Activated gamma-delta T cell (primary cell): ENCODE results near the gene TNXB.
A peak's percentile ranks its signal among the peaks of the same experiment; 100 is the strongest.

Source experiments
- DNase-seq: peaks from one replicate; lab custom pipeline; 2025; lab: John Stamatoyannopoulos, UW
- total RNA-seq, 2 donors: gene quantifications; one replicate each; lab custom pipeline; 2026; lab: John Stamatoyannopoulos, UW

Gene TNXB, protein sequence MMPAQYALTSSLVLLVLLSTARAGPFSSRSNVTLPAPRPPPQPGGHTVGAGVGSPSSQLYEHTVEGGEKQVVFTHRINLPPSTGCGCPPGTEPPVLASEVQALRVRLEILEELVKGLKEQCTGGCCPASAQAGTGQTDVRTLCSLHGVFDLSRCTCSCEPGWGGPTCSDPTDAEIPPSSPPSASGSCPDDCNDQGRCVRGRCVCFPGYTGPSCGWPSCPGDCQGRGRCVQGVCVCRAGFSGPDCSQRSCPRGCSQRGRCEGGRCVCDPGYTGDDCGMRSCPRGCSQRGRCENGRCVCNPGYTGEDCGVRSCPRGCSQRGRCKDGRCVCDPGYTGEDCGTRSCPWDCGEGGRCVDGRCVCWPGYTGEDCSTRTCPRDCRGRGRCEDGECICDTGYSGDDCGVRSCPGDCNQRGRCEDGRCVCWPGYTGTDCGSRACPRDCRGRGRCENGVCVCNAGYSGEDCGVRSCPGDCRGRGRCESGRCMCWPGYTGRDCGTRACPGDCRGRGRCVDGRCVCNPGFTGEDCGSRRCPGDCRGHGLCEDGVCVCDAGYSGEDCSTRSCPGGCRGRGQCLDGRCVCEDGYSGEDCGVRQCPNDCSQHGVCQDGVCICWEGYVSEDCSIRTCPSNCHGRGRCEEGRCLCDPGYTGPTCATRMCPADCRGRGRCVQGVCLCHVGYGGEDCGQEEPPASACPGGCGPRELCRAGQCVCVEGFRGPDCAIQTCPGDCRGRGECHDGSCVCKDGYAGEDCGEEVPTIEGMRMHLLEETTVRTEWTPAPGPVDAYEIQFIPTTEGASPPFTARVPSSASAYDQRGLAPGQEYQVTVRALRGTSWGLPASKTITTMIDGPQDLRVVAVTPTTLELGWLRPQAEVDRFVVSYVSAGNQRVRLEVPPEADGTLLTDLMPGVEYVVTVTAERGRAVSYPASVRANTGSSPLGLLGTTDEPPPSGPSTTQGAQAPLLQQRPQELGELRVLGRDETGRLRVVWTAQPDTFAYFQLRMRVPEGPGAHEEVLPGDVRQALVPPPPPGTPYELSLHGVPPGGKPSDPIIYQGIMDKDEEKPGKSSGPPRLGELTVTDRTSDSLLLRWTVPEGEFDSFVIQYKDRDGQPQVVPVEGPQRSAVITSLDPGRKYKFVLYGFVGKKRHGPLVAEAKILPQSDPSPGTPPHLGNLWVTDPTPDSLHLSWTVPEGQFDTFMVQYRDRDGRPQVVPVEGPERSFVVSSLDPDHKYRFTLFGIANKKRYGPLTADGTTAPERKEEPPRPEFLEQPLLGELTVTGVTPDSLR (N-terminal part only)
- 4.4 to 5.8 reads per million in 2 donors for total RNA-seq

DNA sequence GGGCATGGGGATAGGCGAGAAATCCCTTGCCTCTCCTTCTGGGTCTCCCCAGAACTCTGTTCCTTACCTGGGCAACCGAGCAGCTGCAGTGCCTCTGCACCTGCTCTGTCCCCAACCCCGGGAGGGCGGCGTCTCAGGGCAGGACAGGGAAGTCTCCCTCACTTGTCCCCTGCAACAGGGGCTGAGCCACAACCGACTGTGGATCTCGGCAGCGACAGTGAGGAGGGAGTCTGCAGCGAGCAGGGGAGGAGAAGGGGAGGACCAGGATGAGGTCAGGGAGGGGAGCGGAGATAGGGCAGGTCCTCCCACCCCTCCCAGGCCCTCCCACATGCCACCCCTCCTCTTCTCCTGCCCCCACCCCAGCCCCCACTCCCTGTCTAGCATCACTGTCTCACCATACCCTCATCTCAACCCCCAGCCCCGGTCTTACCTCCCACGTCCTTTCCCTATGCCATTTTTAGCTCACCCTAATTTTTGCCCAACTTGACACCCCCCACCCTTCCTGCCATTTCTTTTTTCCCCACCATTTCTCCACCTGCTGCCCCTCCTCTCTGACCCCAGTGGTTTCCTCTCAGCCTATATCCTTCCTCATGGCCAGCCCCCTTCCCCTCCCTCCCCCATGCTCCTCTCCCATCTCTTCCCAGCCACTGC lies at the start of gene TNXB:
Gene TNXB (minus strand): TSS at position 225 of the 651 bp plus-strand sequence. CDS start 11,140 bp downstream, outside the sequence.
- DNase-seq: no peak

DNA sequence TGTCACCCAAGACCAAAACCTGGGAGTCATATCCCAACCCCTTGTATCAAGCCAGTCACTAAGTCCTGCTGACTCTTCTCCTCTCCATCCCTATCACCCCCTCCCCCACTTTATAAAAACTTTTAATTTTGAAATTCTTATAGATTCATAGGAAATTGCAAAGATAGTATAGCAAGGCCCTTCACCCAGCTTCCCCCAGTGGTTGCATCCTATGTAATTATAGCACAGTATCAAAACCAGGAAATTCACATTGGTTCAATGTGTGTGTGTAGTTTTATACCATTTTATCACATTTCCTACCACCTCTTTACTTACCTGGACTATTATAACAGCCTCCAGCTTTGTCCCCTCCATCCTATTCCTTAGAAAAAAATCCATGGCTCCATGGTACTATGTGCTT lies 48.9 kb upstream of the TNXB start:
- DNase-seq: no peak

DNA sequence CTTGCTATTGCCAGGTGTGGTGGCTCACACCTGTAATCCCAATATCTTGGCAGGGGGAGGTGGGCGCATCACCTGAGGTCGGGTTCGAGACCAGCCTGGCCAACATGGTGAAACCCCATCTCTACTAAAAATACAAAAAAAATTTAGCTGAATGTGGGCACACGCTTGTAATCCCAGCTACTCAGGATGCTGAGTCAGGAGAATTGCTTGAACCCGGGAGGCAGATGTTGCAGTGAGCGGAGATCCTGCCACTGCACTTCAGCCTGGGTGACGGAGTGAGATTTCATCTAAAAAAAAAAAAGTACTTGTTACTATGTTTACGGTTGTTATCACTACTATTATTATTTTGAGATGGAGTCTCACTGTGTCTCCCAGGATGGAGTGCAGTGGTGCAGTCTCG lies 47.8 kb upstream of the TNXB start:
- no peak for DNase-seq

DNA sequence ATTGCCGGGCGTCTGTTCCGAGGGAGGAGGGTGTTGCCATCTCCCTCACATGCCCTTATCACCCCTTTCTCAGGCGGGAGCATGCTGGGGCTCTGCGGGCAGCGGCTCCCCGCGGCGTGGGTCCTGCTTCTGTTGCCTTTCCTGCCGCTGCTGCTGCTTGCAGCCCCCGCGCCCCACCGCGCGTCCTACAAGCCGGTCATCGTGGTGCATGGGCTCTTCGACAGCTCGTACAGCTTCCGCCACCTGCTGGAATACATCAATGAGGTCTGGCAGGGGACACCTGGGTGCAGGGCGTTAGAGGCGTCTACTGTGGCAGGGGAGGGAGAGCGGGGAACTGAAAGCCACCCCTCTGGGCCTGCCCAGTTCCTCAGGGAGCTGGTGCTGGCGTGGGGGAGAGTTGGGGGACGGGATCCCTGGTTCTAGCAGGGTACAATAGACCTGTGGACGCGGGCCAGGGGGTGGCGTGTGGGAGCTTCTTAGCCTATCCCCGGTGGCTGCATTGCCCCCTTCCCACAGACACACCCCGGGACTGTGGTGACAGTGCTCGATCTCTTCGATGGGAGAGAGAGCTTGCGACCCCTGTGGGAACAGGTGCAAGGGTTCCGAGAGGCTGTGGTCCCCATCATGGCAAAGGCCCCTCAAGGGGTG lies 45.5 kb upstream of the TNXB start:
- DNase-seq: no peak

DNA sequence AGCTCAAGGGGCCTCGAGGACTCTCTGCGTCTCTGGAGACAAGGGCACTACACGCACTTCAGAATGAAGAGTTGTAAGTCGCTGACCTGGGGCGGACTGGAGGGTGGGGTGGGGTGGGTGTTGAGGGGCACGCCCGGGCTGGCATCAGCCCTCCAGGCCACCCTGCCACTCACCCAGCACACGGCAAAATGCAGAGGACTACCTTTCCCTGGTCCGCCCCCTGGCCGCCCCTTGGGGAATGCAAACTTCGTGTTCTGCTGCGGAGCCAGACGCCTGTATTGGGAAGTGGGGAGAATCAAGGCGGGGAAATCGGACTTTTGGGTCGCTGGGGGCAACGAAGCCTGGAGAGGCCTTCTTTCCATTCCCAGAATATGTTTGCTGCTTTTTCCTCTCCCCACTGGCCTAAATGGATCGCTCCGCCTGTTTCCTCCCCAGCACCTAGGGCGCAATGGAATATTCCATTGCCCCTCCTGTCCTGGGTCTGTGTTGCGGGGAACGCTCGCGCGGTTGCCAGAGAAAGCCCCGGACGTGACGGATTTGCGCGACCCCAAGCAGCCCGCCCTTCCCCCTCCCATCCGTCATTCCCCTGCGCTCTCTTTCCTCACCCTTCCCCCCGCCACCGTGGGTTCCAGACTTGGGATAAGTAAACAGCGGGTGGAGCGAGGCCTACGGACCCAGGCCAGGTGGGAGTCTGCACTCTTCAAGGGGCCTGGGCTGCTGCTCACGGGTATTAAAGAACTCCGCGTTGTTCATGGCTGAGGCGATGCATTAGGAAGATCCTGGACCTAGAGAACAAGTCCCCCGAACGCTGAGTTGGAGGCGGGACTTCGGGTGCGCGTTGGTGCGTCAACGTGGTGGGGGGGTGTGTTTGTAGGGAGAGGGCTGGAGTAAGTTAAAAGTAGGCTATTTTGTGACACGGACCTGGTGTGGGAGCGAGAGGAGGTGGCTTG lies 44.7 kb upstream of the TNXB start, which contains the start of gene PPT2:
Gene PPT2 (plus strand): TSS at position 578 of the 950 bp plus-strand sequence. CDS start 454 bp downstream, outside the sequence.
- peak; percentile 52 for DNase-seq

DNA sequence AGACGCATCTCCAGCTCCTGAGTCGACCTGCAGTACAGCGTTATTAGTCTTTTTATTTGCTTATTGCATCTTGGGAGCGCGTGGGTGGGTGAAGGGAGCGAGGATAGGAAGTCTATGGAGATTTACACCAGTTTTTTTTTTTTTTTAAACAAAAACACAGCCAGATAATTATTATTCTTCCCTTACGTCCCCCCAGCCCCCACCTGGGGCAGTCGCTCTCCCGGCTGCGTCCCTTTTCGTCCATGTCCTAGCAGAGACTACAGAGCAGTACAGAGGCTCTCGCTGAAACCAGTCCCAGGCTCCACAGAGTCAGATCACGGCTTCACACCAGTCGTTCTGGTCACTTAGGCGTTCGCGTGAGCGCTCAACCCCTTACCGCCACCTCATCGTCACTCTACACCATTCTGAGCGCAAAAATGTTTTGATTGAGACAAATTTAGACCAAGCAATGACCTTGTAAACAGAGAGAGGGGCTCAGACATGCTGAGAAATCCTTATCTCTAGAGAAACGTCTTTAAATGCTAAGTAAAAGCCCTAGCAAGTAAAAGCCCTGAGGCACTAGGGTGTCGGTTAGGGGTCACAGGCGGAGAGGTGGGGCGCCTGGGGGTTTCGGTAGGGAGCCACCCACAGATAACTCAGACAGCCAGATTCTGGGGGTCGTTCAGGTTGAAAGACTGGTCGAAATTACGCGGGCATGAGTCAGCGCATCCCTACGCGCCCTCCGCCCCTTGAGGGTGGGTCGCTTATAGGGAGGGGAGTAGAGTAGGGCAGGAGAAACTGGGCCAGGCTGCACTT lies 43.8 kb upstream of the TNXB start:
- DNase-seq: no peak

DNA sequence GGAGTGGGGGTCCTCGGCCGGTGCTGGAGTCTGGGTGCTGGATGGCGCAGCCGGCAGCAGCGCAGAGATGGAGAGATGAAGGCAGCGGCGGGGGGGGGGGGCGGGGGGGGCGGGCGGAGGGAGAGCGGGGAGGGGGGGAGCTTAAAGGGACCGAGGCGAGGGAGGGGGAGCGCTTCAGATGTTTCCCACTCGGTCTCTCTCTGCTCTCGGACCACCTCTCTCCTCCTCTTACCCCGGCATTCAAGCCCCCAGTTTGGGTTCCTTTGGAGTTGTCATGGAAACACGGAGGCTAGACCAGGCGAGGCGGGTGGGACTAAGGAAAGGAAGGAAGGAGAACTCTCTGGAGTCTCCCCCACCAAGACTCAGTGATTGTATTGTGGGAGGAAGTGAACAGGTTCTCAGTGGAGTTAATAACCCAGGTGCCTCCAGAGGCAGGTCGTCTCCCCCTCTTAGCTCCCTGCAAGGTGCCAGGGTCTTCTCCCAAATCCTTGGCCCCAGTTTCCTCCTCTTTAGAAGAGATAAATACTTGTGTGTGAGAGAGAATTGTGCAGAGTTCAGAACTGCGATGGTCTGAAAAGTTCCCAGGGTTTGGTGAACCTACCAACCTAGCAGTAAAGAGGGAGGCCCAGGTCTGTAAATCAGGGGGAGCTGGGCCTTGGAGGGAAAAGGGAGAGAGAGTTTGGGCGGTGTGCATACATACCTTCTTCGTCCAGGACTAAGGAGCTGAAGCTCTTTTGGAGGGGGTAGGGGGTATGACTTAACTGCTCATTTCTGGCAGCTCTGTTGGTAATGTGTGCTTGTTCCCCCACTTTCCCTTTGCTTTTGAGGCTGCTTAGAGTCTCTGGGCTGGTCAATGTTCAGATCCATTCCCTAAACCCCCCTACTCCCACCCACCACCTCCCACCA lies 43.0 kb upstream of the TNXB start, which contains the start of gene PRRT1:
Gene PRRT1 (minus strand): TSS at position 77 of the 906 bp plus-strand sequence. CDS start 112 bp downstream, outside the sequence.
- DNase-seq: no peak

DNA sequence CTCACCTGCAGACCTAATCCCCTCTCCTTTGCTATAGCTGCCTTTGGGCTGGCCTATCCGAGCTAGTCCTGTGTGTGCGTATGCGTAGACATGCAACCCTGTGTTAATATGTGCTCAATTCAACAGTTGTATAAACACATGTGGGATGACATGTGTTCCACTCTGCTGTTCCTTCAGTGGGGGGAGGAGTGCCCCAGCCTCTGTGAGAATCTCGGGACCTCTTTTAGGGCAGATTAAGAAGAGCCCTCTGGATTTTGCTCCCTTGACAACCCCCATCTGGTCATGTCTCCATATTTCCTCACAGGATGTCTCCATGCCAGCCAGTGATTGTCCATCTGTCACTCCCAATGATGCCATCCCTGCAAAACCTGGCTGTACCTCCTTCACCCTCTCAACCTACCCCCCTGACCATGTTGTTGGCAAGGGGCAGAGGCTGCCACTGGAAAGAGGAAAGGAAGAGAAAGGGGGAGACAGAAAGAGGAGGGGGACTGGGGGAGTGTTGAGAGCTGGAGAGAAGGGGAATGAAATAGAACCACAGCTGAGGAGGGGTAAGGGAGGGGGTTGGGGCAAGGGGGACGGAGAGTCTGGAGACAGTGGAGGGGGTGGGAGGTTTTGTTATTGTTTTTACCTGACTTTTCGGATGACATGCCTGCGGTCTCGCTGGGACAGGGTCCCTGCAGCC lies 42.2 kb upstream of the TNXB start:
- DNase-seq: no peak

DNA sequence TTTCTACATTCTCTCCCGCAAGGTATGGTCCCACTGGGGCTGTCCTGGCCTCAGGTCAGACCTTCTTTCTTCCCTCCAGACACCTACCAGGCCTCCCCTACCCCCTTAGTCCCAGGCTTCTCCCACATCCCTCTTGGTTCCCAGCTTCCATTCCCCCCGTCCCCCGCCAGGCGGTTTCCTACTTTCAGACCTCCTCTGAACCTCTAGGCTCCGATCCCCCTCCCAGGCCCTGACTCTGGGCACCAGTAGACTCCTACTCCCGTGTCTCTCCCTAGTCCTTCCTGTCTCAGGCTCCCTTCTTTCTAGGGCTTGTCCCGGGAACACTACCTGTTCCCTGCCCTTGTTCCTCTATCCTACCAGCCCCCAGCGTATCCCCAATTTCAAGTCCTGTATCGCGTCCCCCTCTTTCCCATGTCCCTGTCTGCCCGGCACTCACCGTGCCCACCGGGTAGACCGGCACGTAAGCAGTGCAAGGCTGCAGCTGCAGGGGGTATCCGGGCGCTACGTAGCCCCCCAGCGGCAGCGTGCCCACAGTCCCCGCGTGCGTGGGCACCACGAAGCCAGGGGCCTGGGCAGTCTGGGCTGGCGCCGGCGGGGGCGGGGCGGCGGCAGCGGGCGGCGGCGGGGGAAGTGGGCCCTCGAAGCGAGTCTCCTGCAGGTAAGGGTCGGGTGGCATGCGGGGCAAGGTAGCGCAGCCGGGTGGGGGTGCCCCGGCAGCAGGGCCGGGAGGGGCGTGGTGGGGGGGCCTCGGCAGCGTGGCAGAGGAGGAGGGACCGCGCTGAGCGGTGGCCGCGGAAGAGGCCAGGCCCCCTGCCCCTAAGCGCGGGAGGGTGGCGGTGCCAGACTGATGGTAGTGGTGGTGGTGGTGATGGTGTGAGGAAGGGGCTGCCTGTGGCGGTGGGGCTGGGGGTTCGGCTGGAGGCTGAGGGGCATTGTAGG lies 41.1 kb upstream of the TNXB start:
- DNase-seq: no peak

DNA sequence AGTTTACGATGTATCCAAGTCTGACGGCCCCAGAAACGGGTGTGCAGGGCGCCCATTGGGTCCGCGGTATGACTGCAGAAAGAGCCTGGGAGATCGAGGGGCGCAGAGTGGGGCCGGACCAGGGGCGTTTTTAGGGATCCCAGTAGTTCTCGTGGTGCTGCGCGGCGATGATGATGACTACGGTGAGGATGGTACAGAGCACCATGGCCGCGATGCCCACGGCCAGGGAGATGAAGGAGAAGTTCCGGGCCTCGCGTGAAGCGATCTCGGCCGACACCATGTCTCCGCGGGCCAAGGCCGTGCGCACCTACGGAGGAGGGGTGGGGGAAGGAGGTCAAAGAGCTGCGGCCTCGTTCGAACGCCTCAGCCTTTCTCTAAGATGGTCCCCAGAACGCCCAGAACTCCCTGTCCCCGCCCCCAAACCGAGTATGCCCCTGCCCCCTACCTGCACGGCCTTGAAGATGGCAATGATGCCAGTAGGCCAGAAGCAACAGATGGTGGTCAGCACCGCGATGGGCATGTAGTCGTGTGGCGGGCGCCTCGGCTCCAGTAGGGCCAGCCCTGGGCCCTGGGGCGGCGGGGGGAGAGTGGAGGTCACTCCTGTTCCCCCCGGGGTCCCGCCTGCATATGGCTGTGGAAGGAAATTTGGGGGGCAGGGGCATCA lies 40.1 kb upstream of the TNXB start:
- DNase-seq: no peak

DNA sequence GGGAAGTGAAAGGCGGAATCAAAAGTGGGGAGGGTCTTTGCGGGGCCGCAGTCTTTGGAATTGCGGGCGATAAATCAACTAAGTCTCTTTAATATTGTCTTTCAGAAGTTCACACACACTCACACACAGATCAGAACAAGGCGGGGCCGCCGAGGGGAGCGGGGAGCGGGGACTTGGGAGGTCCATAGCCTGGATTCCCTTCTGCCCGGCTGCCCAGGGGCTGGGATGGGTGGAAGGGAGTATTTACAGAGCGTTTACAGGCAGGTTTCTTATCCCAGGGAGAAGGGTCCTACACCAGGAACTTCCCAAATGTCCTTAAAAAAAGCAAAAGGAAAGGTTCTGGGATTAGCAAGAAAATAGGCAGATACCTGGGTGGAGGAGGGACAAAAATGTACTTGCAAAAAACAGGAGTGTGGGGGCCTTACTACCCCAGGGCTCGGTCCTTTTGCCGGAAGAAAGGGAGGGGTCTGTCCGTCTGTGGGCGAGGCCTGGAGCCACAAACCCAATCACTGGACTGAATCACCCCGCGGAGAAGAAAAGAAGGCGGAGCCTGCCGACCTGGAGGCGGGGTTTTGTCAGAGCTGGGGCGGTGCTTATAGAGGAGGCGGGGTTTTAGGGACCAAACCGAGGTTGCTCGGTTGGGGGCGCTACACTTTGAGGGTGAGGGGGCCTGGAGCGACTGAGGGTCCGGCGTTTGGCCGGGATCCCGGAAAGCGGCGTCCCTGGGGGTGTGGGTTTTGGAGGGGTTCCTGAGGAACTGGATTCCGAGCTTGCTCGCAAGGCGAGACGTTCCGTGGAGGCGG lies 39.4 kb upstream of the TNXB start:
- no peak for DNase-seq

DNA sequence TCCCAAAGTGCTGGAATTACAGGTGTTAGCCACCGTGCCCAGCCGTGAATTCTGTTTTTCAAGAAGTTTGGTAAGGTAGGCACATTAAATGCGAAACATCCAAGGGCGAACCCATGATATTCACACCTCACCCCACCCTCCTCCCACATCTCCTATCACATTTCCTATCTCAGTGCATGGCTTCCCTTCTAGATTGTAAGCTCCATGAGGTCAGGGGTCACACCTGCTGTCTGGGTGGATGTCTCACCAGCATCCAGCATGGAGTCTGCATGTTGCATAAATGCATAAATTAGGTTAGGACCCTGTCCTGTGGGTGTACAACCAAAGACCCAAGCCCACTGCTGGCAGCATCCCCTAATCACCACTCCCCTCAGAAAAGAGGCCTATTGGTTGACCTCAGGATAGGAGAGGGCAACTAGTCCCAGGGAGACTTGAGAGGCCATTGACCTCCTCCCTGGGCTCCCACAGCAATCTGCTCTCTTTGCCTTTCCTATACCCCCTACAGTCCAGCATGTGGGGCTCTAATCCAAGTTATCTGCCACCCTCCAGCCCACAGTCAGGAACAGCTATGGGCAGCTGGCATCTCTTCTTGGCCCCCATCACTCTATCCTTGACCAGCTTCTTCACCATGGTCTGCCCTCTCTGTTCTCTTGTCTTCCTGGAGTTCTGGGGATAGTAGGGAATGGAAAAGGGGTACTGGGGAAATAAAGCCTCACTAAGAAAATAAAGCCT lies 38.4 kb upstream of the TNXB start:
- DNase-seq: no peak

DNA sequence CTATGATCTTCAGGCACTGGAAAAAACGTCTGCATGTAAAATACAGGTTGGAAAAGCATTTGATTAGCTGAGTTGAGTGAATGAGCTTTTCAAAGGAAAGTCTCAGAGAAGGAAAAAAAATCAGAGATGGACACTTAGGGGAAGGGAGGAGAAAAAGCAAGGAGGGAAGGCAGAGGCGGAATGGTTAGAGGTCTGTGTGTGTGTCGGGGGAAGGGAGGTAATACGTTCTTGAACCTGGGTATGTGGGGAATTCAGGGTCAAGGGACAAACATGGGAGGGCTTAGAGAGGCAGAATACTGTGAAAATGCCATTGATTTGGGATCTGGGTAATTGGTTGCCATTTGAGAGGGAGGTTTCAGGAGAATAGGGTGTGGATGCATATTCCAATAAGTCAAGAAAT lies 37.5 kb upstream of the TNXB start:
- DNase-seq: no peak

DNA sequence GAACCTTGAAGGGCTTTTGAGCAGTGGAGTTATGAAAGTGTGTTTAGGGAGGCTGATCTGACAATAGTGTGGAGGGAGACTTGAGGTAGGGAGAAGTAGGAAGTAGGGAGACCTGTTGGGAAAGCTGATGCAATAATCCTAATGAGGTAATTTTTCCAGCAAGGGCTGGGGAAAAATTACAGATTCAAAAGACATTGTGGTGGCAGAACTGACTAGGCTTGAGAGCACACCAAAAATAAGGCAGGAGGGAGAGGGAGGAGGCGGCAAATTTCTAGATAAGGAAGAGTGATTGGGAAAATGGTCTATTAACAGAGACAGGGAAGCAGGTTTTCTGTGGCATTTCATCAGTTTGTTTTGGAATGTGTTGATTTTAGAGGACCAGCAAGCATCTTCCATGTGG lies 37.1 kb upstream of the TNXB start:
- DNase-seq: no peak
